OCI-LY7 (cell line): ENCODE results near the gene OVCA2. TPM values are rescaled to one million over a fixed set of nuclear protein-coding genes. Genes with fewer than 3 reads are reported as not detected.

Experiments used
- BruUV-seq: library from RNA; stranded (reverse); fragments of 400-500 nt; replicated peaks from 2 replicates; lab custom pipeline; 2021; lab: Mats Ljungman, UMichigan
- CTCF ChIA-PET: fragments of 300-600 bp; sonication (Branson Sonifier 250); formaldehyde crosslinking; loops from one replicate; lab custom pipeline; 2022; ENCODE audit warnings: antibody characterized with exemption; ENCODE audit not compliant: unreplicated experiment; lab: Charles Lee
- POLR2A ChIA-PET: fragments of 300-600 bp; sonication (Branson Sonifier 250); formaldehyde crosslinking; loops from one replicate; lab custom pipeline; 2022; ENCODE audit warnings: antibody characterized with exemption; lab: Charles Lee
- DNase-seq: peaks from one replicate; pipeline ENCODE4 v3.0.0-alpha.2; 2015; ENCODE audit warnings: low spot score
- H2AFZ ChIP-seq: fragments of 200-600 bp; sonication (generic), shearing (Covaris generic); 2 replicates; pipeline ENCODE4 v1.6.1; 2014; ENCODE audit warnings: mild to moderate bottlenecking, antibody characterized with exemption, low read length, moderate library complexity
- H3K27ac ChIP-seq: fragments of 200-600 bp; sonication (generic); 2 replicates; pipeline ENCODE4 v1.5.1; 2014; ENCODE audit warnings: mixed run types, low read depth, mild to moderate bottlenecking, moderate library complexity, low read length, inconsistent platforms; ENCODE audit not compliant: poor library complexity, severe bottlenecking
- H3K36me3 ChIP-seq: fragments of 200-600 bp; sonication (generic); 2 replicates; pipeline ENCODE4 v1.6.1; 2014; ENCODE audit warnings: mild to moderate bottlenecking, antibody characterized with exemption, low read length, moderate library complexity, mixed read lengths; ENCODE audit not compliant: insufficient read depth
- H3K4me1 ChIP-seq: fragments of 200-600 bp; sonication (generic); 2 replicates; pipeline ENCODE4 v1.5.1; 2014; ENCODE audit warnings: mild to moderate bottlenecking, low read length; ENCODE audit not compliant: insufficient read depth, poor library complexity, severe bottlenecking
- H3K4me2 ChIP-seq: fragments of 200-600 bp; sonication (generic); 2 replicates; pipeline ENCODE4 v1.6.1; 2014; ENCODE audit warnings: mild to moderate bottlenecking, low read length
- H3K4me3 ChIP-seq: fragments of 200-600 bp; sonication (generic); 2 replicates; pipeline ENCODE4 v1.5.1; 2014; ENCODE audit warnings: mild to moderate bottlenecking, low read depth, low read length; ENCODE audit not compliant: poor library complexity, severe bottlenecking
- H3K79me2 ChIP-seq: fragments of 200-600 bp; sonication (generic); 2 replicates; pipeline ENCODE4 v1.6.1; 2016; ENCODE audit warnings: low read depth, mild to moderate bottlenecking, low read length, moderate library complexity, mixed read lengths; ENCODE audit not compliant: insufficient read depth
- H3K9me2 ChIP-seq: fragments of 200-600 bp; sonication (generic); 2 replicates; pipeline ENCODE4 v1.6.1; 2016; ENCODE audit warnings: mild to moderate bottlenecking, low read length, mixed read lengths; ENCODE audit not compliant: insufficient read depth
- H3K9me3 ChIP-seq: fragments of 200-600 bp; sonication (generic); 2 replicates; pipeline ENCODE4 v1.6.1; 2014; ENCODE audit warnings: mild to moderate bottlenecking, mixed run types, low read length, mixed read lengths
- H4K20me1 ChIP-seq: fragments of 200-600 bp; sonication (generic); 2 replicates; pipeline ENCODE4 v1.6.1; 2014; ENCODE audit warnings: mild to moderate bottlenecking, antibody characterized with exemption, low read length, moderate library complexity, mixed read lengths; ENCODE audit not compliant: insufficient read depth
- CTCF ChIP-seq: fragments of 200-600 bp; sonication (generic); conservative IDR thresholded peaks from 2 replicates; pipeline ENCODE4 v1.5.1; 2014; ENCODE audit warnings: mild to moderate bottlenecking, antibody characterized with exemption, low read length, moderate library complexity, mixed read lengths
- EZH2phosphoT487 ChIP-seq: fragments of 200-600 bp; sonication (generic); IDR thresholded peaks from 2 replicates; pipeline ENCODE4 v1.6.1; 2018; ENCODE audit warnings: low read depth, borderline replicate concordance, mild to moderate bottlenecking, mixed run types, antibody characterized with exemption, low read length, moderate library complexity, mixed read lengths
- intact Hi-C: fragments of 100-400 bp; cut with micrococcal nuclease; formaldehyde crosslinking; loops from one replicate; pipeline ENCODE4 v1.10.0; 2022; ENCODE audit not compliant: unreplicated experiment
- total RNA-seq, 2 experiments: library from RNA; depleted of rRNA in 1 of 2; stranded (reverse); fragments of >200 nt in 1 of 2; shearing (Covaris generic) in 1 of 2; gene quantifications; 2 replicates each; pipeline ENCODE4 v1.2.3, GENCODE V29; 2014 to 2022

Gene OVCA2
- total RNA-seq, 2 experiments from 2014 or later = 21.9 to 24.0 TPM

GRCh38 chr17:2075336-2076086, 33.7 kb downstream of the OVCA2 start:
- H3K4me2 ChIP-seq = no peak overlapping the region

GRCh38 chr17:2076087-2076984, 34.5 kb downstream of the OVCA2 start:
- TF ChIP-seq CTCF (no peak), EZH2phosphoT487 (no peak)
- H3K9me2 ChIP-seq = no peaks in the 10 kb centered on the region
- H3K4me2 ChIP-seq = no peak overlapping the region
- H3K27ac ChIP-seq = no peak overlapping the region
- CTCF ChIA-PET = no interaction called here
- intact Hi-C loops = no loop called here
- H4K20me1 ChIP-seq = no peaks in the 10 kb centered on the region
- no TSS peak for BruUV-seq
- DNase-seq = no peak
- H3K79me2 ChIP-seq = no peaks in the 10 kb centered on the region
- H3K4me1 ChIP-seq = no peaks in the 10 kb centered on the region
- H3K36me3 ChIP-seq = peaks cover 6% of the 10 kb centered on the region; the same call in 1 of the 2 replicates
- POLR2A ChIA-PET = interaction anchor here (0.9 kb wide), 1 partner anchor 12 kb away, joined by 3 read pairs; no protein-coding TSS in a partner anchor
- H3K9me3 ChIP-seq = no peaks in the 10 kb centered on the region
- H3K4me3 ChIP-seq = no peak overlapping the region
- no peak overlapping the region for H2AFZ ChIP-seq

More at GRCh38 chr17:2075336-2076086, 33.7 kb downstream of the OVCA2 start:
- Histone ChIP-seq H4K20me1 (no peaks in the 10 kb centered on the region), H3K36me3 (no peaks in the 10 kb centered on the region; the same call in 1 of the 2 replicates), H3K27ac (no peak overlapping the region), H3K79me2 (no peaks in the 10 kb centered on the region), H2AFZ (no peak overlapping the region), H3K4me1 (no peaks in the 10 kb centered on the region), H3K9me2 (no peaks in the 10 kb centered on the region), H3K4me3 (no peak overlapping the region), H3K9me3 (no peaks in the 10 kb centered on the region)
- no peak for DNase-seq
- intact Hi-C loops = no loop called here
- ChIA-PET CTCF (no interaction called here), POLR2A (no interaction called here)
- no TSS peak for BruUV-seq
- TF ChIP-seq CTCF (no peak), EZH2phosphoT487 (no peak)
